ENCODE measurements around the gene COA3.

- no peak for TF ChIP-seq CTCF (conservative IDR thresholded peaks at IDR 0.05; ENCODE audit: low read depth, low read length)
- no peak for TF ChIP-seq EZH2 (IDR thresholded peaks at IDR 0.05; ENCODE audit: low read length, unreplicated experiment)
These were observed 15.3 kb downstream of the COA3 start for GRCh38 chr17:42783062-42783790.

All from PC-3 (cell line).